ENCODE results near the gene STAMBPL1.

DNA sequence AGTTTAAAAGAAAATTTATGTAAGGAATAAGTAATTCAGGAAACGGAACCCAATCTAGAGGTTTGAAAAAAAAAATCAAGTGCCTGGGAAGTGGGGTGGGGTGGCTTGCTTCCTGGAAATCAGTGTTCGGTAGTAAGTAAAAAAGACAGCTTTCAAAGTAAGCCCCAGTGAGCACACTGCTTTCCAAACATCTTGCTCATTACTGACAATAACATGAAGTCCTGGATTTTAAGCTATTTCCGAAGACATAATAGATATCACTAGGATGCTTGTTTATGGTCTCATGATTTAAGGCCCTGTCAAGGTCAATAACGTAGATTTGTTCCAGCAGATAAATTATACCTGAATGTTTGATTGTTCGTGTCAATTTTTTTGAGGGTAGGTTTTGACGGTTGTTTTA, 1.3 kb downstream of the STAMBPL1 start:
- TF ChIP-seq, protein P1, sequence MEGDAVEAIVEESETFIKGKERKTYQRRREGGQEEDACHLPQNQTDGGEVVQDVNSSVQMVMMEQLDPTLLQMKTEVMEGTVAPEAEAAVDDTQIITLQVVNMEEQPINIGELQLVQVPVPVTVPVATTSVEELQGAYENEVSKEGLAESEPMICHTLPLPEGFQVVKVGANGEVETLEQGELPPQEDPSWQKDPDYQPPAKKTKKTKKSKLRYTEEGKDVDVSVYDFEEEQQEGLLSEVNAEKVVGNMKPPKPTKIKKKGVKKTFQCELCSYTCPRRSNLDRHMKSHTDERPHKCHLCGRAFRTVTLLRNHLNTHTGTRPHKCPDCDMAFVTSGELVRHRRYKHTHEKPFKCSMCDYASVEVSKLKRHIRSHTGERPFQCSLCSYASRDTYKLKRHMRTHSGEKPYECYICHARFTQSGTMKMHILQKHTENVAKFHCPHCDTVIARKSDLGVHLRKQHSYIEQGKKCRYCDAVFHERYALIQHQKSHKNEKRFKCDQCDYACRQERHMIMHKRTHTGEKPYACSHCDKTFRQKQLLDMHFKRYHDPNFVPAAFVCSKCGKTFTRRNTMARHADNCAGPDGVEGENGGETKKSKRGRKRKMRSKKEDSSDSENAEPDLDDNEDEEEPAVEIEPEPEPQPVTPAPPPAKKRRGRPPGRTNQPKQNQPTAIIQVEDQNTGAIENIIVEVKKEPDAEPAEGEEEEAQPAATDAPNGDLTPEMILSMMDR (IDR thresholded peaks at IDR 0.05) = no peak
- TF ChIP-seq POLR2AphosphoS5 (IDR thresholded peaks at IDR 0.05; ENCODE audit: low read depth, low read length) (no peak), SIN3A (IDR thresholded peaks at IDR 0.05; ENCODE audit: borderline replicate concordance, insufficient read depth, low read depth, low read length) (no peak)
- TF ChIP-seq, protein P2, sequence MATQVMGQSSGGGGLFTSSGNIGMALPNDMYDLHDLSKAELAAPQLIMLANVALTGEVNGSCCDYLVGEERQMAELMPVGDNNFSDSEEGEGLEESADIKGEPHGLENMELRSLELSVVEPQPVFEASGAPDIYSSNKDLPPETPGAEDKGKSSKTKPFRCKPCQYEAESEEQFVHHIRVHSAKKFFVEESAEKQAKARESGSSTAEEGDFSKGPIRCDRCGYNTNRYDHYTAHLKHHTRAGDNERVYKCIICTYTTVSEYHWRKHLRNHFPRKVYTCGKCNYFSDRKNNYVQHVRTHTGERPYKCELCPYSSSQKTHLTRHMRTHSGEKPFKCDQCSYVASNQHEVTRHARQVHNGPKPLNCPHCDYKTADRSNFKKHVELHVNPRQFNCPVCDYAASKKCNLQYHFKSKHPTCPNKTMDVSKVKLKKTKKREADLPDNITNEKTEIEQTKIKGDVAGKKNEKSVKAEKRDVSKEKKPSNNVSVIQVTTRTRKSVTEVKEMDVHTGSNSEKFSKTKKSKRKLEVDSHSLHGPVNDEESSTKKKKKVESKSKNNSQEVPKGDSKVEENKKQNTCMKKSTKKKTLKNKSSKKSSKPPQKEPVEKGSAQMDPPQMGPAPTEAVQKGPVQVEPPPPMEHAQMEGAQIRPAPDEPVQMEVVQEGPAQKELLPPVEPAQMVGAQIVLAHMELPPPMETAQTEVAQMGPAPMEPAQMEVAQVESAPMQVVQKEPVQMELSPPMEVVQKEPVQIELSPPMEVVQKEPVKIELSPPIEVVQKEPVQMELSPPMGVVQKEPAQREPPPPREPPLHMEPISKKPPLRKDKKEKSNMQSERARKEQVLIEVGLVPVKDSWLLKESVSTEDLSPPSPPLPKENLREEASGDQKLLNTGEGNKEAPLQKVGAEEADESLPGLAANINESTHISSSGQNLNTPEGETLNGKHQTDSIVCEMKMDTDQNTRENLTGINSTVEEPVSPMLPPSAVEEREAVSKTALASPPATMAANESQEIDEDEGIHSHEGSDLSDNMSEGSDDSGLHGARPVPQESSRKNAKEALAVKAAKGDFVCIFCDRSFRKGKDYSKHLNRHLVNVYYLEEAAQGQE (IDR thresholded peaks at IDR 0.05; ENCODE audit: insufficient read depth in 1 of 2, low read depth in 2 of 2, low read length in 1 of 2) = no peak
